Fibroblast of mammary gland (primary cell): Measurements from ENCODE around the gene TRMT44.

Experiments used
- DNase-seq: peaks from one replicate; pipeline ENCODE4 v3.0.0-alpha.2; 2010; ENCODE audit warnings: low read depth
- H3K4me3 ChIP-seq: 2 replicates; pipeline ENCODE4 v1.5.1; 2011; ENCODE audit warnings: low read depth, mild to moderate bottlenecking, low read length, moderate library complexity; ENCODE audit not compliant: control insufficient read depth
- CTCF ChIP-seq: conservative IDR thresholded peaks from 2 replicates; pipeline ENCODE4 v1.5.1; 2011; ENCODE audit warnings: low read depth, low read length, inconsistent platforms; ENCODE audit not compliant: control insufficient read depth, insufficient read depth

TRMT44 gene

GRCh38 chr4:8431553-8431952, 9.0 kb upstream of the TRMT44 start:
- no peak for TF ChIP-seq CTCF
- no peak overlapping the region for H3K4me3 ChIP-seq
- DNase-seq, result no peak

GRCh38 chr4:8433136-8433535, 7.4 kb upstream of the TRMT44 start:
- no peak for DNase-seq
- no peak overlapping the region for H3K4me3 ChIP-seq
- TF ChIP-seq CTCF, result no peak

- TF ChIP-seq CTCF, result no peak
- DNase-seq, result no peak
- H3K4me3 ChIP-seq, result no peak overlapping the region
Measured at GRCh38 chr4:8434251-8435073, 6.1 kb upstream of the TRMT44 start.

- no peak for TF ChIP-seq CTCF
- peak overlapping the region; percentile 43 for H3K4me3 ChIP-seq
Measured at GRCh38 chr4:8435656-8436121, 4.9 kb upstream of the TRMT44 start.

GRCh38 chr4:8437281-8437680, 3.3 kb upstream of the TRMT44 start:
- peak; percentile 2 for TF ChIP-seq CTCF
- no peak for DNase-seq
- no peak overlapping the region for H3K4me3 ChIP-seq

More at GRCh38 chr4:8435656-8436121, 4.9 kb upstream of the TRMT44 start:
- no peak for DNase-seq

GRCh38 chr4:8438743-8439142, 1.8 kb upstream of the TRMT44 start:
- DNase-seq, result no peak
- no peak overlapping the region for H3K4me3 ChIP-seq

More at GRCh38 chr4:8438743-8439142, 1.8 kb upstream of the TRMT44 start:
- no peak for TF ChIP-seq CTCF
